Activated T-helper 2 cell treated with anti-CD3 and anti-CD28 coated beads, Interferon-gamma antibody, Interleukin-2, Interleukin-4, amounts not matched to agents 10 μg/mL and 5 μg/mL and 100 μg/mL, durations not matched to agents 14 hours and 24 hours and 36 hours (primary cell): ENCODE measurements around the gene KCNS3. TPM values are rescaled to one million over a fixed set of nuclear protein-coding genes. Genes with fewer than 3 reads are reported as not detected.
"Not testable (repeated sequence)": the region's sequence is repeated elsewhere in the genome, so short reads cannot be mapped to it uniquely, and the experiment has no call there.

Experiments used
- DNase-seq: peaks from one replicate; pipeline ENCODE4 v3.0.0; 2021; ENCODE audit warnings: low spot score
- H3K27ac Mint-ChIP-seq: one replicate; pipeline ENCODE4 v1.8.0; 2021; ENCODE audit warnings: mixed read lengths
- H3K27me3 Mint-ChIP-seq: one replicate; pipeline ENCODE4 v1.8.0; 2021; ENCODE audit warnings: low read depth, mixed read lengths
- H3K36me3 Mint-ChIP-seq: one replicate; pipeline ENCODE4 v1.8.0; 2021; ENCODE audit warnings: low read depth, mixed read lengths
- H3K4me1 Mint-ChIP-seq: one replicate; pipeline ENCODE4 v1.8.0; 2021; ENCODE audit warnings: low read depth, mixed read lengths
- H3K4me3 Mint-ChIP-seq: one replicate; pipeline ENCODE4 v1.8.0; 2021; ENCODE audit warnings: low read depth, mild to moderate bottlenecking, moderate library complexity, mixed read lengths
- H3K9me3 Mint-ChIP-seq: one replicate; pipeline ENCODE4 v1.8.0; 2021; ENCODE audit warnings: mixed read lengths
- intact Hi-C: fragments of 100-400 bp; cut with micrococcal nuclease; formaldehyde crosslinking; loops from one replicate; pipeline ENCODE4 v1.15.1; 2023
- total RNA-seq: library from RNA; stranded (reverse); gene quantifications from 2 replicates; pipeline ENCODE4 v1.2.3, GENCODE V29; 2022

Gene KCNS3
- total RNA-seq, 1 donor from 2014 or later, result 0.48 TPM

DNA sequence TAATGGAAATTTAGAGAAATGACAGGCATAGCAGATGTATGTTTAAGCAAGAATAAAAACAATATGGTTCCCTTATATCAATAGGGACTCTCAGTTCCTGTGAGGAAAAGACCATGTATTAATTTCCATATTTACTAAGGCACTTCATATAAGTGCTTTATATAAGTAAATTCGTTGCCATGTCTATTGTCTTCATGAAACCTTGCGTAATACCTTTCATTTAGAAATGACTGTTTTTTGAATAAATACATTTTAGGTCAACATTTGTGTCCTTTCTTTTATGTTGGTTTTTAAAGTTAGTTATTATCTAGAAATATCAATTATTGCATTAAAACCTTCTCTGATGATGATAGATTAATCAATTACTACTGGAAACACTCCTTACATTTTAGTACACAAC is 83.3 kb downstream of the KCNS3 start:
- Mint-ChIP-seq H3K27ac (no peak overlapping the region), H3K36me3 (no peaks in the 10 kb centered on the region), H3K4me3 (no peak overlapping the region), H3K27me3 (no peaks in the 10 kb centered on the region), H3K4me1 (no peaks in the 10 kb centered on the region), H3K9me3 (no peaks in the 10 kb centered on the region)
- intact Hi-C loops, result no loop called here
- no peak for DNase-seq

- H3K4me3 Mint-ChIP-seq, result no peak overlapping the region
- H3K27me3 Mint-ChIP-seq, result no peaks in the 10 kb centered on the region
- no peaks in the 10 kb centered on the region for H3K4me1 Mint-ChIP-seq
- no peaks in the 10 kb centered on the region for H3K36me3 Mint-ChIP-seq
- H3K9me3 Mint-ChIP-seq, result no peaks in the 10 kb centered on the region
- DNase-seq, result no peak
- intact Hi-C loops, result no loop called here
- H3K27ac Mint-ChIP-seq, result no peak overlapping the region
Observed at GRCh38 chr2:17962876-17963275, 84.4 kb downstream of the KCNS3 start.

GRCh38 chr2:17963571-17963970 is 85.1 kb downstream of the KCNS3 start:
- H3K4me1 Mint-ChIP-seq, H3K4me3 Mint-ChIP-seq, H3K36me3 Mint-ChIP-seq, intact Hi-C loops, H3K9me3 Mint-ChIP-seq, DNase-seq, H3K27ac Mint-ChIP-seq, H3K27me3 Mint-ChIP-seq: not testable (repeated sequence)

GRCh38 chr2:17965196-17965595 is 86.7 kb downstream of the KCNS3 start:
- Mint-ChIP-seq H3K36me3 (no peaks in the 10 kb centered on the region), H3K9me3 (no peaks in the 10 kb centered on the region), H3K4me3 (no peak overlapping the region), H3K27me3 (no peaks in the 10 kb centered on the region), H3K4me1 (no peaks in the 10 kb centered on the region), H3K27ac (no peak overlapping the region)
- intact Hi-C loops, result no loop called here
- no peak for DNase-seq

- intact Hi-C loops, result no loop called here
Observed at GRCh38 chr2:17966798-17967197, 88.3 kb downstream of the KCNS3 start.

GRCh38 chr2:17969661-17970060 is 91.2 kb downstream of the KCNS3 start:
- Mint-ChIP-seq H3K36me3 (no peaks in the 10 kb centered on the region), H3K27me3 (no peaks in the 10 kb centered on the region), H3K9me3 (no peaks in the 10 kb centered on the region), H3K27ac (no peak overlapping the region), H3K4me1 (no peaks in the 10 kb centered on the region), H3K4me3 (no peak overlapping the region)
- no peak for DNase-seq
- intact Hi-C loops, result no loop called here

More at GRCh38 chr2:17966798-17967197, 88.3 kb downstream of the KCNS3 start:
- Mint-ChIP-seq H3K36me3 (no peaks in the 10 kb centered on the region), H3K9me3 (no peaks in the 10 kb centered on the region), H3K4me1 (no peaks in the 10 kb centered on the region), H3K27ac (no peak overlapping the region), H3K27me3 (no peaks in the 10 kb centered on the region), H3K4me3 (no peak overlapping the region)
- no peak for DNase-seq

DNA sequence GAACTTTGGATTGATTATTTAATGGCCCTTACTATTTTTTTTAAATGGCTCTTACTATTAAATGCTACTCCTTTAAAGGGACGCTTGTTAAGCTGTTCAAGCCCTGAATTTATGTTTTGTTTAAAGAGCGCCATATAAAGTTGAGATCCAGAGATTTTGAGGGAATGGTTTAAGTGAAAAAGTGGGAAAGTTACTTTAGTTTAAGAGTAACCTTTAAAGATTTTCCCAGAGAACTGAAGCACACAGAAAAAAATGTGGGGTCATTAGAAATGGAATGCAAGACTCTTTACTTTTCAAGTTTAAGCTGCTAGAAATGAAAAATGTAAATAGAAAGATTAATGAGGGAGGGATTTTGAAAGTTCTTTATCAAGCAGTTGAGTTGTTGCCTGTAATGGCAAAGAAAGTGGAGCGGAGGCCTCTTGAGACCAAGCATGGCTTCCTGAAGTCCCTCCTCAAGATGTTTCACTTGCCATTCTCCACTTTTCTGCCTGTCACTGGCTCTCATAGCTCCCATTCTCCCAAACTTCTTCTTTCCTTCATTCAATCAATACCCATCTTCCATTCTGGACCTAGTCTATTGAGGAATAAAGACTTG is 93.2 kb downstream of the KCNS3 start:
- intact Hi-C loops, result no loop called here
- Mint-ChIP-seq H3K4me1 (no peaks in the 10 kb centered on the region), H3K36me3 (no peaks in the 10 kb centered on the region), H3K4me3 (no peak overlapping the region), H3K9me3 (no peaks in the 10 kb centered on the region), H3K27me3 (no peaks in the 10 kb centered on the region), H3K27ac (no peak overlapping the region)
- no peak for DNase-seq

- Mint-ChIP-seq H3K27me3 (no peaks in the 10 kb centered on the region), H3K36me3 (no peaks in the 10 kb centered on the region)
Observed at GRCh38 chr2:17972991-17973390, 94.5 kb downstream of the KCNS3 start.

GRCh38 chr2:17975401-17975800 is 96.9 kb downstream of the KCNS3 start:
- intact Hi-C loops, result no loop called here
- H3K27me3 Mint-ChIP-seq, result no peaks in the 10 kb centered on the region
- H3K27ac Mint-ChIP-seq, result no peak overlapping the region
- no peaks in the 10 kb centered on the region for H3K9me3 Mint-ChIP-seq
- no peaks in the 10 kb centered on the region for H3K36me3 Mint-ChIP-seq
- no peak overlapping the region for H3K4me3 Mint-ChIP-seq
- DNase-seq, result no peak
- no peaks in the 10 kb centered on the region for H3K4me1 Mint-ChIP-seq

More at GRCh38 chr2:17972991-17973390, 94.5 kb downstream of the KCNS3 start:
- intact Hi-C loops, result no loop called here
- H3K9me3 Mint-ChIP-seq, result no peaks in the 10 kb centered on the region
- H3K27ac Mint-ChIP-seq, result no peak overlapping the region
- no peak for DNase-seq
- no peak overlapping the region for H3K4me3 Mint-ChIP-seq
- H3K4me1 Mint-ChIP-seq, result no peaks in the 10 kb centered on the region

GRCh38 chr2:17976871-17977746 is 98.6 kb downstream of the KCNS3 start:
- H3K4me1 Mint-ChIP-seq, result no peaks in the 10 kb centered on the region
- no peak for DNase-seq
- no peaks in the 10 kb centered on the region for H3K36me3 Mint-ChIP-seq
- H3K9me3 Mint-ChIP-seq, result no peaks in the 10 kb centered on the region
- intact Hi-C loops, result no loop called here
- H3K27me3 Mint-ChIP-seq, result no peaks in the 10 kb centered on the region
- no peak overlapping the region for H3K27ac Mint-ChIP-seq
- no peak overlapping the region for H3K4me3 Mint-ChIP-seq

- intact Hi-C loops, result no loop called here
- Mint-ChIP-seq H3K9me3 (no peaks in the 10 kb centered on the region), H3K27ac (no peak overlapping the region), H3K4me3 (no peak overlapping the region), H3K36me3 (no peaks in the 10 kb centered on the region), H3K4me1 (no peaks in the 10 kb centered on the region), H3K27me3 (no peaks in the 10 kb centered on the region)
- DNase-seq, result no peak
Observed at GRCh38 chr2:17979707-17980106, 101.2 kb downstream of the KCNS3 start.

- intact Hi-C loops, result no loop called here
- Mint-ChIP-seq H3K27ac (no peak overlapping the region), H3K4me1 (no peaks in the 10 kb centered on the region), H3K36me3 (no peaks in the 10 kb centered on the region), H3K9me3 (no peaks in the 10 kb centered on the region), H3K27me3 (no peaks in the 10 kb centered on the region), H3K4me3 (no peak overlapping the region)
- DNase-seq, result no peak
Observed at GRCh38 chr2:17981936-17982335, 103.5 kb downstream of the KCNS3 start.
